GM18526 (cell line): ENCODE measurements around the gene C19orf85.

ENCODE experiments used
- POLR2A ChIP-seq: IDR thresholded peaks from 3 replicates; pipeline ENCODE4 v1.6.1; 2011; ENCODE audit not compliant: insufficient read length; ENCODE audit errors: extremely low read depth

Gene C19orf85

DNA sequence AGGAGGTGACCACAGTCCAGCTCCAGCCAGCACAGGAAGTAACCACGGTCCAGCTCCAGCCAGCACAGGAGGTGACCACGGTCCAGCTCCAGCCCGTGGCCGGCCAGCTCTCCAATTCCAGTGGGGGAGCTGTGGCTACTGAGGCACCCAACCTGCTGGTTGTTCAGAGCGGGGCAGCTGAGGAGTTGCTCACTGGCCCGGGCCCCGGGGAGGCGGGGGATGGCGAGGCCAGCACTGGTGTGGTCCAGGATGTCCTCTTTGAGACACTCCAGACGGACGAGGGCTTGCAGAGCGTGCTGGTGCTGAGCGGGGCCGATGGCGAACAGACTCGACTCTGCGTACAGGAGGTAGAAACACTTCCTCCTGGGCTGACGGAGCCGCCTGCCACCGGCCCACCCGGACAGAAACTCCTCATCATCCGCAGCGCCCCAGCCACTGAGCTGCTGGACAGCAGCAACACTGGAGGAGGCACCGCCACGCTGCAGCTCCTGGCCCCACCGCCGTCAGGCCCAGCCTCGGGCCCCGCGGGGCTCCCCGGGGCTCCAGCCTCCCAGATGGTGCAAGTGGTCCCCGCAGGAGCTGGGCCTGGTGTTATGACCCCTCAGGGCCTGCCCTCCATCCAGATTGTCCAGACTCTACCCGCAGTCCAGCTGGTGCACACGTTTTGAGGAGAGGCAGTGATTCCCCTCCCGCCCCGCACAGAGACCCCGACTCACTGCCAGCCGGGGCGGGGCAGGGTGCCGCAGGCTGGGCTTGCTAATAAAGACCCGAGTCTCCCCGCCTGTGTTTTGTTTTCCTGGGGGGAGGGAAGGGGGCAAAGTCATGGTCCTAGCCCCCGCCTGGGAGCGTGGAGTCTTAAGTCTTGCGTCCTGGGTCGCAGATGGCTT, 19.4 kb upstream of the C19orf85 start:
- no peak for TF ChIP-seq POLR2A

DNA sequence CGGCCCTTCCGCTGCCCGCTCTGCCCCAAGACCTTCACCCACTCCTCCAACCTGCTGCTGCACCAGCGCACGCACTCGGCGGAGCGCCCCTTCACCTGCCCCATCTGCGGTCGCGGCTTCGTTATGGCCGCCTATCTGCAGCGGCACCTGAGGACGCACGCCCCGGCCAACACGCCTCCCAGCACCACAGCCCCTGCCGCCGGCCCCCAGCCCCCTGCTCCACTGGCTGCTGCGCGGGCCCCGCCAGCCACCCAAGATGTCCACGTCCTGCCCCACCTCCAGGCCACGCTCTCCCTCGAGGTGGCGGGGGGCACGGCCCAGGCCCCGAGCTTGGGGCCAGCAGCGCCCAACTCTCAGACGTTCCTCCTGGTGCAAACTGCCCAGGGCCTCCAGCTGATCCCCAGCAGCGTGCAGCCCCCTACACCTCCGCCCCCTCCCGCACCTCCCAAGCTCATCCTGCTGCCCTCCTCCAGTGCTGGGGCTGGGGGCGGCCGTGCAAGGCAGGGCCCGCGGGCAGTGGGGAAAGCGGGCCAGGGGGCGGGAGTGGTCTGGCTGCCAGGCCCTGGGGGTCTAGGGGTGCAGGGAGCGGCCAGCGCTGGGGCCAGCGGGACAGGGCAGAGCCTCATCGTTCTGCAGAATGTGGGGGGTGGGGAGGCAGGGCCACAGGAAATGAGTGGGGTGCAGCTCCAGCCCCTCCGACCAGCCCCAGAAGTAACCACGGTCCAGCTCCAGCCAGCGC, 18.6 kb upstream of the C19orf85 start:
- no peak for TF ChIP-seq POLR2A

DNA sequence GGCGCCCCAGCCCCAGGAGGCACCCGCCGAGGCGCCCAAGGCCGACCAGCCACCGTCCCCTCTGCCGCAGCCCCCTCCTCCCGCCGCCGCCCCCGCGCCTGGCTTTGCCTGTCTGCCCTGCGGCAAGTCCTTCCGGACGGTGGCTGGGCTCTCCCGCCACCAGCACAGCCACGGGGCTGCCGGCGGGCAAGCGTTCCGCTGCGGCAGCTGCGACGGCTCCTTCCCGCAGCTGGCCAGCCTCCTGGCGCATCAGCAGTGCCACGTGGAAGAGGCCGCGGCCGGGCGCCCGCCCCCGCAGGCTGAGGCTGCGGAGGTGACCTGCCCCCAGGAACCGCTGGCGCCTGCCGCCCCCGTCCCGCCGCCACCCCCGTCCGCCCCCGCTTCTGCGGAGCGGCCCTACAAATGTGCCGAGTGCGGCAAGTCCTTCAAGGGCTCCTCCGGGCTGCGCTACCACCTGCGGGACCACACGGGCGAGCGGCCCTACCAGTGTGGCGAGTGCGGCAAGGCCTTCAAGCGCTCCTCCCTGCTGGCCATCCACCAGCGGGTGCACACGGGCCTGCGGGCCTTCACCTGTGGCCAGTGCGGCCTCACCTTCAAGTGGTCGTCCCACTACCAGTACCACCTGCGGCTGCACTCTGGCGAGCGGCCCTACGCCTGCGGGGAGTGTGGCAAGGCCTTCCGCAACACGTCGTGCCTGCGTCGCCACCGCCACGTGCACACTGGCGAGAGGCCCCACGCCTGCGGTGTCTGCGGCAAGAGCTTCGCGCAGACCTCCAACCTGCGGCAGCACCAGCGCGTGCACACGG, 17.8 kb upstream of the C19orf85 start:
- TF ChIP-seq POLR2A = no peak

DNA sequence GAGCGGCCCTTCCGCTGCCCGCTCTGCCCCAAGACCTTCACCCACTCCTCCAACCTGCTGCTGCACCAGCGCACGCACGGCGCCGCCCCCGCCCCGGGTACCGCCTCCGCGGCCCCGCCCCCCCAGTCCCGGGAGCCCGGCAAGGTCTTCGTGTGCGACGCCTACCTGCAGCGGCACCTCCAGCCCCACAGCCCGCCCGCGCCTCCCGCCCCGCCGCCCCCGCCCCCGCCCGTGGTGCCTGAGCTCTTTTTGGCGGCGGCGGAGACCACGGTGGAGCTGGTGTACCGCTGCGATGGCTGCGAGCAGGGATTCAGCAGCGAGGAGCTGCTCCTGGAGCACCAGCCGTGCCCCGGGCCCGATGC, 17.2 kb upstream of the C19orf85 start:
- TF ChIP-seq POLR2A = no peak

DNA sequence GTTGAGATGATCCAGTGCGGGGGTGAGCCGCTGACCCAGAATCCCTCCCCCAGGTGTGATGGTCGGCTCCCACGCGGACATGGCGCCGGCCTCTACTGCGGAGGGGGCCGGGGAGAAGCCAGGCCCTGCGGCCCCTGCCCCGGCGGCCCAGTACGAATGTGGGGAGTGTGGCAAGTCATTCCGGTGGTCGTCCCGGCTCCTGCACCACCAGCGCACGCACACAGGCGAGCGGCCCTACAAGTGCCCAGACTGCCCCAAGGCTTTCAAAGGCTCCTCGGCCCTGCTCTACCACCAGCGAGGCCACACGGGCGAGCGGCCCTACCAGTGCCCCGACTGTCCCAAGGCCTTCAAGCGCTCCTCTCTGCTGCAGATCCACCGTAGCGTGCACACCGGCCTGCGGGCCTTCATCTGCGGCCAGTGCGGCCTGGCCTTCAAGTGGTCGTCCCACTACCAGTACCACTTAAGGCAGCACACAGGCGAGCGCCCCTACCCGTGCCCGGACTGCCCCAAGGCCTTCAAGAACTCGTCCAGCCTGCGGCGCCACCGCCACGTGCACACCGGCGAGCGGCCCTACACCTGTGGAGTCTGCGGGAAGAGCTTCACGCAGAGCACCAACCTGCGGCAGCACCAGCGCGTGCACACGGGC, 16.7 kb upstream of the C19orf85 start:
- no peak for TF ChIP-seq POLR2A

DNA sequence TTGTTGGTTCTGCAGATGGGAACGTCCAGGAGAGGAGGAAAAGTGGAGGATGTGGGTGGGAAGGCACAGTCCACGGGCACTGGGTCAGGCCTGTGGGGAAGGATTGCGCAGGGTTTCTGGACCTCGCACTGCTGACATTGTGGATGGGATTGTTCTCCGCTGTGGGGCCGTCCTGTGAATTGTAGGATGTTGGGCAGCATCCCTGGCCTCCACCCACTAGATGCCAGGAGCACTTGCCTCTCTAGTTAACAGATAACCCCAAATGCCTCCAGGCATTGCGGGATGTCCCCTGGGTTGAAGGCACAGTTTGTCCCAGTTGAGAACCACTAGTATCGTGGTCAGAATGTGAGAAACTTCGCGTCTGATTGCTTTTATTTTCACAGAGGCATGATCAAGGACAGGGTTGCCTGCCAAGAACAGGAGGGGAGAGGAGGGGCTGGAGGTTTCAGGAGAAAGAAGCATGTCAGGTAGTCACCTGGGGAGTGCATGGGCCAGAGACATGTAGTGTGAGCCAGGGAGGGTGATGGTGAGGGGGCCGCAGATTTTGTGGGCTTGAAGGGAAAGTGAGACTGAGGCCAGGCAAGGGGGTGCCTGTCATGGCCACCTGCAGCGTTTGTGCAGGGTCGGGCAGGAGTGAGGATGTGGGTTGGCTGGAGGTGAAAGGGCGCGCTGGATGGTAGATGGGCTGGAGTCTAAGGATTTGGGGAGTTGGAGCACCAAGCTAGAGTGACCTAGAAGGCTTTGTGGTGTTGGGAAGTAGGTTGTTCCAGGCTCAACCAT, 15.1 kb upstream of the C19orf85 start:
- no peak for TF ChIP-seq POLR2A

DNA sequence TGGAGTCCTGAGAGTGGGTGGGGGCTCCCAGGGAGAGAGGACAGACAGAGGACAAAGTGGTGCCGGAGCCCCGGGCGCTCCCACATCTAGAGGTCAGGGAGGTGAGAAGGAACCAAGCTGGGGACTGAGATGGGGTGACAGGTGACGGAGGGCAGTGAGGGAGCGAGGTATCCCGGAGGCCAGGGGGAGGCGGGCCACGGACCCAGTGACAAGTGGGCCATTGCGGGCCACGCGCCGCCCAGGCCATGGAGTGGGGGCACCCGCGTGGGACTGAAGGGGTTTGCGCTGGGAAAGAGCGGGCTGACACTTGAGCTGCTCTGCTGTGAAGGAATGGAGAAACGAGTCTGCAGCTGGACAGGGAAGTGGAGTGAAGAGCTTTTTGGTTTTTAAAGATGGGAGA, 14.5 kb upstream of the C19orf85 start:
- no peak for TF ChIP-seq POLR2A

DNA sequence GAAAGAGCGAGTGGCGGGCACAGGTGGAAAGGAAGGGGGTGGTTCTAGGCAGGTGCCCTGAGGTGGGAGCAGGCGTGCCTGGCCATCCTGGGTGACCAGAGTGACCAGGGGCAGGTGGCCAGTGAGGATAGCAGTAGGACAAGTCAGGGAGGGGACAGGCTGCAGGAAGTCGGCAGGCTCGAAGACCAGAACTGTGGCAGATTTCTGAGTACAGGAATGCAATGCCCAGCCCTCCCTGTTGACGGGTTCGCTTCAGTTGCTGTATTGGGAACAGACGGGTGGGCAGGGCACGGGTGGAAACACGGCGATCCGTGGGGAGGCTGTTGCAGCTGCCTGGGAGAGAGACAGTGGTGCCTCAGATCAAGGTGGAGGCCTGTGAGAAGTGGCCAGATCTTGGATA, 13.8 kb upstream of the C19orf85 start:
- TF ChIP-seq POLR2A = no peak

DNA sequence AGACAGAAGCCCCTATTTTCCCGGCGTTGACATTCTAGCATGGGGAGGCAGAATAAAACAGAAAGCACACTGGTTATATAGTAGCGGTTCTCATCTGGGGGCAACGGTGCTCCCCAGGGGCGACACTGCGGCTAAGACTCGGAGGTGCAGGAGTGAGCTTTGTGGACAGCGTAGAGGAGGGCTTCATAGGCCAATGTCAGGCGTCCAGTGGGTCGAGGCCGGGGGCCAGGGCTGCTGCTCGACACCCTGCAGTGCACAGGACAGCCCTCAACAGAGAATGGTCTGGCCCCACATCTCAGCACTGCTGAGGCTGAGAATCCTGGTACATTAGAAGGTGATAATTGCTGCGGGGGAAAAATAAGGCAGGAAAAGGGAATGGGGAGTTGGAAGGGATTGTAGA, 13.4 kb upstream of the C19orf85 start:
- no peak for TF ChIP-seq POLR2A

DNA sequence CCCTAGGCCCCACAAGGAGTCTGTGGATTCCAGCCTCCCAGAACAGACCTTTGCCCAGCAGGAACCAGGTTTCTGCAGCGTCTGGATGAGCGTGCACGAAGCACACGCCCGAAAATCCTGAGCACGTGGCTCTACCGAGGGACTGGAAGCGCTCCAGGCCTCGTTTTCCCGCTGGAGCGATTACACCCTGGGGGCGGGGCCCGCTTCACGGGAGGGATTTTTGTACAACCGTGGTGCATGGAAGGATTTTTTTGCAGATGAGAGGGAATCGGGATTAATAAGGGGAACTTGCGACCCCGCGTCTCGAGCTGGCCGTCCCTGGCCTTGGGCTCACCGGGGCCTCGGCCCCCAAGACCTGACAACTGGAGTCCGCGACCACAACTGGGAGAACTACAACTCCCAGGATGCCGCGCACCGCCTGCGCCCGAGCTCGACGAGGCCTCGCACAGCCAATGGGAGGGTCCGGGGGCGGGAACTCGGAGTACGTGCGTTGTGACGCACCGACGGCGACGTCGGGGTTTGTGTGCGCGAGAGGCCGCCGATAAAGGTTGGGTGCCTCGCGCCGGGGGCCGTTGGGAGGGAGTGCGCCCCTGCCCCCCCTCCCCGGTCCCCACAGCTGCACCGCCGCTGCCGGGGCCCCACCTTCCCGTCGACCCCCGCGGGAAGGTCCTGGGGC, 11.7 kb upstream of the C19orf85 start, which contains the start of gene ZNF628:
ZNF628 (plus strand) TSS at position 518 of the 676 bp plus-strand sequence. CDS start 3,294 bp downstream, outside the sequence.
- TF ChIP-seq POLR2A = peak; percentile 45

DNA sequence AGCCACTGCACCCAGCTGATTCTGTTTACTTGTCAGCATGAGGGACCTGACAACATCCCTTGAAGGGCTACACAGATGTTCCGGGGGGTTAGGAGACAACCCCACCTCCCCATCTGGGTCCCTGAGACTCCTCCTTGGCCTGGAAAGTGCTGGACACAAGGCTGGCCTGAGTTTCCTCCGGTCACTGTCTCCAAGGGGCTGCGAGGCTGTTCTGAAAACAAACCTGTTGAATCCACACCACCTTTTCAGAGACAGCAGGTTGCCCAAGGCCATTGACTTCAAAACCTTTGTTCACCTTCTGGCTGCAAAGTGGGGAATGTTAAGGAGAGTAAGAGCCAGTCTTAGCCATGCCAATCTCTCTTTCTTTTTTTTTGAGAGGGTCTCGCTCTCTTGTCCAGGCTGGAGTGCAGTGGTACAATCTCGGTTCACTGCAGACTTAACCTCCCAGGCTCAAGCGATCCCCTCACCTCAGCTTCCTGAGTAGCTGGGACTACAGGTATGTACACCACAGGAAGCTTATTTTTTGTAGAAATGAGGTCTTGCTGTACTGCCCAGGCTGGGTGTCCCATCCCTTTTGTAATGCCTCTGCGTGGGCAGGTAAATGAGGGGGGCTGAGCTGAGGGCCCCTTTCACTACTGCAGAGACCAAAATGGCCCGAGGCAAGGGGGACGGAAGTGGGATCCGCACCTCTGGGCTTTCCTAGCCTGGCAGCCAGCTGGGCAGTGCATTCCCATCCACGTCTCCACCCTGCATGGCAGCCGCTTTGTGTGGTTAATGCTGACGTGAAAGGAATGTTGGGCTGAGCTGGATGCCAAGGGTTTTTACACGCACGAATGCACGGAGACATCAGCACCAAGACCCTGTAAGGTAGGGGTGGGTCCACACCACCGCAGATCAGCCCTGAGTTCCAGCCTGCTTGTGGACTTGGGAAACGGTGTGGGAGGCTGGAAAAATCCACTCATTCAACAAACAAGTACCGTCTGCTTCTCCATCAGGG, 10.0 kb upstream of the C19orf85 start:
- TF ChIP-seq POLR2A = no peak

DNA sequence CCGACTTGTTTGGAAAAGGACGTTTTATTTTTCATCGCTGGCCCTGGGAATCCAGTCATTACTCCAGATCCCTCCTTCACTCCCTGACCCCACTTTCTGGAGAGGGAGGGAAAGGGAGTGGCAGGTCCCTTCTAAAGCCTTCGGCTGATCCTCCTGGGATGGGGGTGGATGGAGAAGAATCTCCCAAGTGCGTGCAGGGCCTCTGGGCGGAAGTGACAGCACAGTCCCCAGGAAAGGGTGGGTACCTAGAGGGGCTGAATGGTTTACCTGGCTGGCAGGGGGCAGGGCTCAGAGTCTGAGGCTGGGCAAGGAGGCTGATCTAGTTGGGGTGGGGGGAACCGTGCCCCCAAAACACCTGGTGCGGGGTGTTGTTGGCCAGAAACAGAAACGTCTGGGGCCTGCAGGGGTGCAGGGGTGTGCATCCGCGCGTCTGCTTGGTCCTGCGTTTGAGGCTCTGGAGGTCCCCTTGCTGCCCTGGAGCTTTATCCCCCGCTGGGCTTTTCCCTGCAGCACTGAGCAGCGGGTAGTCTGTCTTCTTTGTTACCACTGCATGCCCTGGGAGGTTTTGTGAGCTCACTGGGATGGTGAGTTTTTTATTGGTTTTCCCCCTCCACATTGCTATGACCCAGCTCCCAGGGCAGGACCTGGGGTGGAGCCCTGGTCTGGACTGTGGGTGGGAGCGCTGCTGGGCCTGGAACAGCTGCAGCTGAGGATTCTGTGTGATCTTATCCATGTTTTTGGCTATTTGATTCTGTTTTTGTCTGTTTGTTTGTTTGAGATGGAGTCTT, 8.9 kb upstream of the C19orf85 start:
- TF ChIP-seq POLR2A = no peak
